ENCODE results near the gene HIRA.

The HIRA gene

GRCh38 chr22:19419086-19419463 is 12.5 kb downstream of the HIRA start:
- H3K4me3 ChIP-seq (ENCODE audit: low read length) = no peak overlapping the region
- TF ChIP-seq, protein P1, sequence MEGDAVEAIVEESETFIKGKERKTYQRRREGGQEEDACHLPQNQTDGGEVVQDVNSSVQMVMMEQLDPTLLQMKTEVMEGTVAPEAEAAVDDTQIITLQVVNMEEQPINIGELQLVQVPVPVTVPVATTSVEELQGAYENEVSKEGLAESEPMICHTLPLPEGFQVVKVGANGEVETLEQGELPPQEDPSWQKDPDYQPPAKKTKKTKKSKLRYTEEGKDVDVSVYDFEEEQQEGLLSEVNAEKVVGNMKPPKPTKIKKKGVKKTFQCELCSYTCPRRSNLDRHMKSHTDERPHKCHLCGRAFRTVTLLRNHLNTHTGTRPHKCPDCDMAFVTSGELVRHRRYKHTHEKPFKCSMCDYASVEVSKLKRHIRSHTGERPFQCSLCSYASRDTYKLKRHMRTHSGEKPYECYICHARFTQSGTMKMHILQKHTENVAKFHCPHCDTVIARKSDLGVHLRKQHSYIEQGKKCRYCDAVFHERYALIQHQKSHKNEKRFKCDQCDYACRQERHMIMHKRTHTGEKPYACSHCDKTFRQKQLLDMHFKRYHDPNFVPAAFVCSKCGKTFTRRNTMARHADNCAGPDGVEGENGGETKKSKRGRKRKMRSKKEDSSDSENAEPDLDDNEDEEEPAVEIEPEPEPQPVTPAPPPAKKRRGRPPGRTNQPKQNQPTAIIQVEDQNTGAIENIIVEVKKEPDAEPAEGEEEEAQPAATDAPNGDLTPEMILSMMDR (conservative IDR thresholded peaks at IDR 0.05; ENCODE audit: low read depth, low read length) = no peak
- no peak for DNase-seq (ENCODE audit: low read depth)

DNA sequence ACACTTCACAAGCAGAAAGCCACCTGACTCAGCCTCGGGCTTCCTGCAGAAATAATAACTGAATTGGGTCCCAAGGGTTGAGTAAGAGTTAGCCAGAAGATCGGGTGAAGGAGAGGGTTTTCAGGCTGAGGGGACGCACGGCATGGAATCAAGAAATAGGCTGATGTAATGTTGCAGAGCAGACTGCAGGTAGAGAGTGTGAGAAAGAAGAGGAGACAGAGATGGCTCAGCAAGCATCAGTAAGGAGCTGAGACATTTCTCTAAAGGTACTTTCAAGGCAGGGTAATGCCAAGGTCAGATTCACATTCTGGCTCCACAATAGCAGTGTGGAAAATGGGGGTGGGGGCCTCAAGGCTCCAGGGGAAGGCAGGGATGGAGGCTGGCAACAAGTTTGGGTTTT is 18.6 kb downstream of the HIRA start:
- H3K4me3 ChIP-seq (ENCODE audit: low read length) = no peak overlapping the region
- DNase-seq (ENCODE audit: low read depth) = no peak
- TF ChIP-seq, protein P1 (conservative IDR thresholded peaks at IDR 0.05; ENCODE audit: low read depth, low read length) = no peak

DNA sequence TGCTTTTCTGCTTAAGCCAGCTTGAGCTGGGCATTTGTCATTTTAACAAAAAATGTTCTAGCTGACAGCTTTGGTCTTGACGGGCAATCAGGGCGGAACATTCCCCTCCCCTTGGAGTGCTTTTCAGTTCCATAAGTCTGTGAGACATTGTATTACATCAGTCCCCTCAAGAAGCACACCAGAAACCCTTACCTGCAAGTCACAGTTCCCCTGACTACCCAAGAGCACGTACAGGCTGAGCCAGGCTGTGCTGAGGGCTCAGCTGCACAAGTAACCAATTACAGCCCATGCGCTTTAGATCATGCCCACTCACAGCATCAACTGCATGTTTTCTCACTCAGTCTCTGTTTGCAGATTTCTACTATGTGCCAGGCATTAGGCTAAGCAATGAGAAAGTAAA is 19.1 kb downstream of the HIRA start:
- DNase-seq (ENCODE audit: low read depth) = no peak
- TF ChIP-seq, protein P1 (conservative IDR thresholded peaks at IDR 0.05; ENCODE audit: low read depth, low read length) = no peak
- H3K4me3 ChIP-seq (ENCODE audit: low read length) = no peak overlapping the region

GRCh38 chr22:19411690-19412045 is 19.9 kb downstream of the HIRA start:
- H3K4me3 ChIP-seq (ENCODE audit: low read length) = no peak overlapping the region
- TF ChIP-seq, protein P1 (conservative IDR thresholded peaks at IDR 0.05; ENCODE audit: low read depth, low read length) = no peak
- no peak for DNase-seq (ENCODE audit: low read depth)

GRCh38 chr22:19410941-19411689 is 20.4 kb downstream of the HIRA start:
- no peak for DNase-seq (ENCODE audit: low read depth)
- no peak overlapping the region for H3K4me3 ChIP-seq (ENCODE audit: low read length)
- TF ChIP-seq, protein P1 (conservative IDR thresholded peaks at IDR 0.05; ENCODE audit: low read depth, low read length) = no peak

DNA sequence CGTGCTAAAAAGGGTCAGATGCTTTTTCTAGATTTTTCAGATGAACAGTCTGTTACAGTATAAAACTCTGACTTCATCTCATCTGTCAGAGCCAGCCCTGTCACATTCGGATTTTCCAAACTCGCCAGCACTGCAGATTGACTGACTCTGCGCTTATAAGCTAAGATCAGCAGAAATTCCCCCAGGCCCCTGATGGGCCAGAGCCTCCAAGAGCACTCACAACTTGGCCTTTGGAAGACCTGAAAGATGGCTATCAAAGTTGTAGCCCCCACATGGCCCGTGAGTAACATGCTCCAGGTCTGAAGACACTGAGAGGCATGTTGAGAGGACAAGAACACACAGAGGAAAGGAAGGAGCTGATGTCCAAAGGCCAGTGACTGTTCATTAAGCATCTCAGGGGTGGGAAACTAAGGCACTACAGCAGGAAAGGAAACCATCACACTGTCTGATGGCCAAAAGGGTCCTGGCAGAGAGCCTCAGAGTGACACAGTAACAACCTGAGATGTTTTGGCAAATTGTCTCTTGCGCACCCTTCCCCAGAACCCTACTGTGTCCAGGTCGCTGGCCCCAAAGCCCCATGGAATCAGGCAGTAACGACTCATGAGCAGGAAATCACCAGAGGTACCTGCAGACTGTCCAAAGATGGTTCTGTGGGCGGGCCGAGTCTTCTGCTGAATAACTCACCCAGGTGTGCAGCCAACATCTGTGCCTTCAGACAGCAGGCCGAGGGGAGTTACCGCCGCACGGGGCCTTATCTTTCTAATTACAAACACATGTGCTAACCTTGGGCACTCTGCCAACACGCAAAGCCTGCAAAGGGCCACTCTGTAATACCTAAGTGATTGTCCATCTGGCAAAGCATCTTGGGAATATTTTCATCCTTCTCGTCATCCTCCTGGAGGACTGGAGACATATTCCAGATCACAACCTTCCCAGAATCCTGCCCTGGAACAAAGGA is 23.6 kb downstream of the HIRA start:
- H3K4me3 ChIP-seq (ENCODE audit: low read length) = no peak overlapping the region
- TF ChIP-seq, protein P1 (conservative IDR thresholded peaks at IDR 0.05; ENCODE audit: low read depth, low read length) = no peak
- no peak for DNase-seq (ENCODE audit: low read depth)
